ENCODE data around the gene TOR1A. TPM values are rescaled to one million over a fixed set of nuclear protein-coding genes. Genes with fewer than 3 reads are reported as not detected.

Gene TOR1A
- total RNA-seq, 1 experiment from 2014 or later, result 24.4 TPM

GRCh38 chr9:129840034-129840433, 16.1 kb upstream of the TOR1A start (continued):
- TF ChIP-seq ZNF274 (IDR thresholded peaks at IDR 0.05; ENCODE audit: low read depth, low read length), result no peak
- TF ChIP-seq ATF3 (IDR thresholded peaks at IDR 0.05), result no peak
- TF ChIP-seq CTCF (IDR thresholded peaks at IDR 0.05 in 2 of 3, conservative IDR thresholded peaks at IDR 0.05 in 1 of 3; ENCODE audit: borderline replicate concordance in 1 of 3, insufficient read depth in 1 of 3, low read depth in 2 of 3, low read length in 2 of 3), result no peak

- H3K4me1 ChIP-seq (ENCODE audit: control insufficient read depth in 1 of 2, insufficient read depth in 2 of 2, low read length in 2 of 2), result peaks cover 4 to 10% of the 10 kb centered on the region in 2 experiments; a peak in 2 of 4 replicates
- H4K20me1 ChIP-seq (ENCODE audit: insufficient read depth), result no peaks in the 10 kb centered on the region
- intact Hi-C loops (cut with micrococcal nuclease), result no loop called here
- TF ChIP-seq EZH2phosphoT487 (IDR thresholded peaks at IDR 0.05; ENCODE audit: borderline replicate concordance), result no peak
- TF ChIP-seq SRF (IDR thresholded peaks at IDR 0.05; ENCODE audit: low read depth), result no peak
- TF ChIP-seq SIN3A (IDR thresholded peaks at IDR 0.05; ENCODE audit: low read depth), result no peak
- TF ChIP-seq YY1 (IDR thresholded peaks at IDR 0.05; ENCODE audit: extremely low read depth, insufficient replicate concordance, low read depth, low read length), result no peak
- no peak for TF ChIP-seq JUND (IDR thresholded peaks at IDR 0.05)
- TF ChIP-seq FOSL1 (IDR thresholded peaks at IDR 0.05; ENCODE audit: low read depth), result no peak
- TF ChIP-seq RAD21 (IDR thresholded peaks at IDR 0.05; ENCODE audit: low read depth), result no peak
- TF ChIP-seq, protein P1, sequence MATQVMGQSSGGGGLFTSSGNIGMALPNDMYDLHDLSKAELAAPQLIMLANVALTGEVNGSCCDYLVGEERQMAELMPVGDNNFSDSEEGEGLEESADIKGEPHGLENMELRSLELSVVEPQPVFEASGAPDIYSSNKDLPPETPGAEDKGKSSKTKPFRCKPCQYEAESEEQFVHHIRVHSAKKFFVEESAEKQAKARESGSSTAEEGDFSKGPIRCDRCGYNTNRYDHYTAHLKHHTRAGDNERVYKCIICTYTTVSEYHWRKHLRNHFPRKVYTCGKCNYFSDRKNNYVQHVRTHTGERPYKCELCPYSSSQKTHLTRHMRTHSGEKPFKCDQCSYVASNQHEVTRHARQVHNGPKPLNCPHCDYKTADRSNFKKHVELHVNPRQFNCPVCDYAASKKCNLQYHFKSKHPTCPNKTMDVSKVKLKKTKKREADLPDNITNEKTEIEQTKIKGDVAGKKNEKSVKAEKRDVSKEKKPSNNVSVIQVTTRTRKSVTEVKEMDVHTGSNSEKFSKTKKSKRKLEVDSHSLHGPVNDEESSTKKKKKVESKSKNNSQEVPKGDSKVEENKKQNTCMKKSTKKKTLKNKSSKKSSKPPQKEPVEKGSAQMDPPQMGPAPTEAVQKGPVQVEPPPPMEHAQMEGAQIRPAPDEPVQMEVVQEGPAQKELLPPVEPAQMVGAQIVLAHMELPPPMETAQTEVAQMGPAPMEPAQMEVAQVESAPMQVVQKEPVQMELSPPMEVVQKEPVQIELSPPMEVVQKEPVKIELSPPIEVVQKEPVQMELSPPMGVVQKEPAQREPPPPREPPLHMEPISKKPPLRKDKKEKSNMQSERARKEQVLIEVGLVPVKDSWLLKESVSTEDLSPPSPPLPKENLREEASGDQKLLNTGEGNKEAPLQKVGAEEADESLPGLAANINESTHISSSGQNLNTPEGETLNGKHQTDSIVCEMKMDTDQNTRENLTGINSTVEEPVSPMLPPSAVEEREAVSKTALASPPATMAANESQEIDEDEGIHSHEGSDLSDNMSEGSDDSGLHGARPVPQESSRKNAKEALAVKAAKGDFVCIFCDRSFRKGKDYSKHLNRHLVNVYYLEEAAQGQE (IDR thresholded peaks at IDR 0.05; ENCODE audit: low read depth), result no peak
- TF ChIP-seq EGR1 (IDR thresholded peaks at IDR 0.05; ENCODE audit: low read depth), result no peak
- TF ChIP-seq, protein P2, sequence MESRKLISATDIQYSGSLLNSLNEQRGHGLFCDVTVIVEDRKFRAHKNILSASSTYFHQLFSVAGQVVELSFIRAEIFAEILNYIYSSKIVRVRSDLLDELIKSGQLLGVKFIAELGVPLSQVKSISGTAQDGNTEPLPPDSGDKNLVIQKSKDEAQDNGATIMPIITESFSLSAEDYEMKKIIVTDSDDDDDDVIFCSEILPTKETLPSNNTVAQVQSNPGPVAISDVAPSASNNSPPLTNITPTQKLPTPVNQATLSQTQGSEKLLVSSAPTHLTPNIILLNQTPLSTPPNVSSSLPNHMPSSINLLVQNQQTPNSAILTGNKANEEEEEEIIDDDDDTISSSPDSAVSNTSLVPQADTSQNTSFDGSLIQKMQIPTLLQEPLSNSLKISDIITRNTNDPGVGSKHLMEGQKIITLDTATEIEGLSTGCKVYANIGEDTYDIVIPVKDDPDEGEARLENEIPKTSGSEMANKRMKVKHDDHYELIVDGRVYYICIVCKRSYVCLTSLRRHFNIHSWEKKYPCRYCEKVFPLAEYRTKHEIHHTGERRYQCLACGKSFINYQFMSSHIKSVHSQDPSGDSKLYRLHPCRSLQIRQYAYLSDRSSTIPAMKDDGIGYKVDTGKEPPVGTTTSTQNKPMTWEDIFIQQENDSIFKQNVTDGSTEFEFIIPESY (IDR thresholded peaks at IDR 0.05; ENCODE audit: extremely low read depth, insufficient replicate concordance, low read length), result no peak
- TF ChIP-seq ELF1 (IDR thresholded peaks at IDR 0.05; ENCODE audit: borderline replicate concordance, low read depth), result no peak
- no peak overlapping the region for H3K4me3 ChIP-seq (replicated peaks in 1 of 2; ENCODE audit: low read depth in 1 of 2, low read length in 2 of 2)
- no TSS peak for BruUV-seq (replicated peaks)
- no peak overlapping the region for H2AFZ ChIP-seq (ENCODE audit: low read depth, low read length, poor library complexity, severe bottlenecking)
- no peak overlapping the region for H3K27ac ChIP-seq (ENCODE audit: low read depth, low read length)
- POLR2A ChIA-PET, result no interaction called here
- no peaks in the 10 kb centered on the region for H3K9me2 ChIP-seq (ENCODE audit: insufficient read depth)
- no peak overlapping the region for H3K4me2 ChIP-seq (ENCODE audit: low read length)
- DNase-seq (ENCODE audit: low read depth, low spot score) (no peak), ATAC-seq (no peak)
- H3K9ac ChIP-seq (ENCODE audit: low read length), result no peak overlapping the region
- CTCF ChIA-PET, result no interaction called here
- peaks cover 6% of the 10 kb centered on the region for H3K79me2 ChIP-seq (ENCODE audit: insufficient read depth, low read length)
- no peaks in the 10 kb centered on the region for H3K36me3 ChIP-seq (ENCODE audit: control insufficient read depth in 1 of 2, insufficient read depth in 2 of 2, low read length in 2 of 2)
- no peaks in the 10 kb centered on the region for H3K9me3 ChIP-seq (ENCODE audit: control insufficient read depth in 1 of 2, insufficient read depth in 1 of 2, low read depth in 1 of 2, low read length in 2 of 2)
- RAD21 ChIA-PET (ENCODE audit: low non-redundant PET in 1 of 2, low total read pairs in 2 of 2, uncharacterized antibody in 2 of 2, unreplicated experiment in 2 of 2), result interaction anchor here in 1 of 2 experiments (0.5 kb wide), 1 partner anchor 52 kb away, joined by 4 read pairs; no protein-coding TSS in a partner anchor
- no peaks in the 10 kb centered on the region for H3K27me3 ChIP-seq (ENCODE audit: insufficient read depth, low read length)
Measured at GRCh38 chr9:129839324-129840023, 15.5 kb upstream of the TOR1A start.
